ENCODE measurements around the gene CRISP2. TPM values are rescaled to one million over a fixed set of nuclear protein-coding genes. Genes with fewer than 3 reads are reported as not detected.
"Not testable (repeated sequence)": the region's sequence is repeated elsewhere in the genome, so short reads cannot be mapped to it uniquely, and the experiment has no call there.

CRISP2 gene
- total RNA-seq, 1 donor = not detected

DNA sequence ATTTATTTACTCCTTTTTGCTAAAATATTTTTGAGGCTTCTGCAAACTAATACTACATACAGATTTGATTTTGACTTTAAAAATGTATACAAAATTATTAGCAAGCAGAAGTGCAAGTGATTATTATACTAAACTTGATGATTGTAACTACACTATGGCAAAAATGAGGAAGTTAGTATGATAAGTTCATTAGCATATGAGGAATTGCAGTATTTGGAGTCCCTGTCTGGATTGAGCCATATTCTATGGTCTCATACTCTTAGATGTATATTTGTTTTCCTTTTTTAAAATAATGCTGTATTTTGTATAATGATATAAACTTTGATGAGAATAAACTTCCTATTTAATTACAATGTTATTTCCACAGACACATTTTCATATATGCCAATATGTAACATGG lies 16.9 kb upstream of the CRISP2 start:
- TF ChIP-seq, protein P1, sequence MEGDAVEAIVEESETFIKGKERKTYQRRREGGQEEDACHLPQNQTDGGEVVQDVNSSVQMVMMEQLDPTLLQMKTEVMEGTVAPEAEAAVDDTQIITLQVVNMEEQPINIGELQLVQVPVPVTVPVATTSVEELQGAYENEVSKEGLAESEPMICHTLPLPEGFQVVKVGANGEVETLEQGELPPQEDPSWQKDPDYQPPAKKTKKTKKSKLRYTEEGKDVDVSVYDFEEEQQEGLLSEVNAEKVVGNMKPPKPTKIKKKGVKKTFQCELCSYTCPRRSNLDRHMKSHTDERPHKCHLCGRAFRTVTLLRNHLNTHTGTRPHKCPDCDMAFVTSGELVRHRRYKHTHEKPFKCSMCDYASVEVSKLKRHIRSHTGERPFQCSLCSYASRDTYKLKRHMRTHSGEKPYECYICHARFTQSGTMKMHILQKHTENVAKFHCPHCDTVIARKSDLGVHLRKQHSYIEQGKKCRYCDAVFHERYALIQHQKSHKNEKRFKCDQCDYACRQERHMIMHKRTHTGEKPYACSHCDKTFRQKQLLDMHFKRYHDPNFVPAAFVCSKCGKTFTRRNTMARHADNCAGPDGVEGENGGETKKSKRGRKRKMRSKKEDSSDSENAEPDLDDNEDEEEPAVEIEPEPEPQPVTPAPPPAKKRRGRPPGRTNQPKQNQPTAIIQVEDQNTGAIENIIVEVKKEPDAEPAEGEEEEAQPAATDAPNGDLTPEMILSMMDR (IDR thresholded peaks at IDR 0.05; ENCODE audit: insufficient read depth, low read depth, low read length) = no peak
- DNase-seq (ENCODE audit: low read depth) = no peak
- H3K4me3 ChIP-seq (ENCODE audit: low read depth, low read length) = no peak overlapping the region

DNA sequence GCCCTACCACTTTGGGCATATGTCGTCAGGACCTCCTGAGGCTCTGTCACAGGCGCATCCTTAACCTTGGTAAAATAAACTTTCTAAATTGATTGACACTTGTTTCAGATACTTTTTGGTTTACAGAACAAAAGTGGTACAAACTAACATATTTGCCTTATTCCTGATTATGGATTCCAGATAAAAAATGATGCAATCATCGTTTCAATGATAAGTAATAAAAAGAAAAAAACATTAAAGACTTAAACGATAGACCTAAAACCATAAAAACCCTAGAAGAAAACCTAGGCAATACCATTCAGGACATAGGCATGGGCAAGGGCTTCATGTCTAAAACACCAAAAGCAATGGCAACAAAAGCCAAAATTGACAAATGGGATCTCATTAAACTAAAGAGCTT lies 10.6 kb upstream of the CRISP2 start:
- DNase-seq (ENCODE audit: low read depth); H3K4me3 ChIP-seq (ENCODE audit: low read depth, low read length): not testable (repeated sequence)

DNA sequence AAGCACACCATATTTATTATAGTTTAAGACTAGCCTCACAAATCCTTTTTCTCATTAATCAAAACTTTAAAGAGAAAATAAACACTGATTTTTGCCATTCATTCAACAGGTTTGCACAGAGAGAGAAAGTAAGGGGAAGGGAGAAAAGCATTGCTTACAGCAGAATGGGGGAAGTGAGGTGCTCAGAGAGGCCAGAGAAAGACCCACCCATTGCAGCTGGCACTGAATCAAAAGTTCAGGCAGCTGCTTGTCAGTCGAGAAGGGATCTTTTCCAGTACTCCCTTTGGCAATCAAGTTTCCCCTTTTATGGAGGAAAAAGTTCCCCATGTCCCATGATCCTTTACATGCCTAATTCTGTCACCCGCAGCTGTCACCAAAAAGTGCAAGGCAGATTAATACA lies 8.0 kb upstream of the CRISP2 start:
- TF ChIP-seq, protein P1 (IDR thresholded peaks at IDR 0.05; ENCODE audit: insufficient read depth, low read depth, low read length) = no peak

DNA sequence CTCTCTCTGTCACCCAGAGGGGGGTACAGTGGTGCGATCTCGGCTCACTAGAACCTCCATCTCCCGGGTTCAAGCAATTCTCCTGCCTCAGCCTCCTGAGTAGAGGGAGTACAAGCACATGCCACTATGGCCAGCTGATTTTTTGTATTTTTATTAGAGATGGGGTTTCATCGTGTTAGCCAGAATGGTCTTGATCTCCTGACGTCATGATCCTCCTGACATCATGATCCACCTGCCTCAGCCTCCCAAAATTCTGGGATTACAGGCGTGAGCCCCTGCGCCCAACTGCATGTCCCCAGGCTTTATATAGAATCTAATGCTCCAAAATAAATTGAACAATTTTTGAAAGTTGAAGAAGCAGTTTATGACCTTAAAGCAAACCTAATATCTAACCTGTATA lies 7.0 kb upstream of the CRISP2 start:
- no peak for DNase-seq (ENCODE audit: low read depth)
- TF ChIP-seq, protein P1 (IDR thresholded peaks at IDR 0.05; ENCODE audit: insufficient read depth, low read depth, low read length) = no peak
- H3K4me3 ChIP-seq (ENCODE audit: low read depth, low read length) = no peak overlapping the region

More for the DNA sequence above, 8.0 kb upstream of the CRISP2 start:
- DNase-seq (ENCODE audit: low read depth) = no peak
- H3K4me3 ChIP-seq (ENCODE audit: low read depth, low read length) = no peak overlapping the region

DNA sequence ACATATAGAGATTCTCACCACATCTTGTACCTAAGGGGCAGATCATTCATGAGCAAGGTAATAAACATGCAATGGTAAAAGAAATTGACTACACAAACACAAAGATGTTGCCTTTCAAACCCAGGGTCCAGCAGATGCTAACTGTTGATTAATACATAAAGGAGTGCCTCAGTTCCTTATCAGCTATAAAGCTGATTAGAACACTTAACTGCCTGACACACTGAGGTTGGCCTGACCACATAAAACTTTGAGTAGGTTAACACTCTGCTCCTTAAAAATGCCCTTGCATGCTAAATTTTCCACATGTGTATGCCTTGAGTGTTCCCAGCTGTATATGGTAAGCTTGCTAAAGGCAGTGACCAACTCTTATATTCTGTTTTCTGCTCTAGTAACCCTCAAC lies 14.9 kb downstream of the CRISP2 start:
- TF ChIP-seq, protein P1 (IDR thresholded peaks at IDR 0.05; ENCODE audit: insufficient read depth, low read depth, low read length) = no peak
- no peak overlapping the region for H3K4me3 ChIP-seq (ENCODE audit: low read depth, low read length)
- DNase-seq (ENCODE audit: low read depth) = no peak

DNA sequence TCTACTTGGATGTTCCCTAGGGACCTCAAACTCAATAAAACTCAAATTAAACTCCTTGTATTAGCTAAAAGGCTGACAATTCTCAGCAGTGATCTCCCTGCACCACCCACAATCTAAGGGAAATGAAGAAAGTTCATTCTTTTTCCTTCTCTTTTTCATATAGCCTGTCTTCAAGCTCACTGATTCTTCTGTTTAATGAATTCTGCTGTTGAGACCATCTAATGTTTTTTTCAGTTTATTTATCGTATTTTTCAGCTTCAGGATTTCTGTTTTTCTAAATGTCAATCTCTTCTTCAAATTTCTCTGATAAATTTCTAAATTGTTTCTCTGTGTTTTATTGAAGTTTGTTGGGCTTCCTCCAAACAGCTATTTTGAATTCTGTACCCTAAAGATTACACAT lies 19.8 kb downstream of the CRISP2 start:
- TF ChIP-seq, protein P1 (IDR thresholded peaks at IDR 0.05; ENCODE audit: insufficient read depth, low read depth, low read length) = no peak
- H3K4me3 ChIP-seq (ENCODE audit: low read depth, low read length) = no peak overlapping the region
- DNase-seq (ENCODE audit: low read depth) = no peak

DNA sequence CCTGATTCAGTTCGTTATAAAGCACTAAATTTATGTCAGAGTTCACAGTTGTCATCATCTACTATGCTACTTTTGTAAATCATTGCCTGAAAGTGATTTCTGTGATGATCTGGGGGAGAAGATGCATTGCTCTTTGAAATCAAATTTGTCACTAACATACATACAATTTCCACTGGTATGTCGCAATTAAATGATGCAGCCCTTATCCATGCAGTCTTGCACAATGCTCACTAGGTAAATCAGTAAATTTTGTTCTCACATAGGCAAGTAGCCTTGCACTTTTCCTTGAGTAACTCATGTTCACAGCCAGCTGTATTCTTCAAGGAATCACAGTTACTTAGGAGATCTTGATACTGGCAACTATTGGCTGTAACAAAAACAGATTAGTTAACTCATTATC lies 20.8 kb downstream of the CRISP2 start:
- DNase-seq (ENCODE audit: low read depth) = no peak
- TF ChIP-seq, protein P1 (IDR thresholded peaks at IDR 0.05; ENCODE audit: insufficient read depth, low read depth, low read length) = no peak
- no peak overlapping the region for H3K4me3 ChIP-seq (ENCODE audit: low read depth, low read length)

Data from fibroblast of villous mesenchyme (primary cell).